GM18502 (cell line): ENCODE data around the gene LDOC1.
"Not testable (repeated sequence)": the region's sequence is repeated elsewhere in the genome, so short reads cannot be mapped to it uniquely, and the experiment has no call there.

Experiments used
- ATAC-seq: cut with Tn5 transposase; IDR thresholded peaks from one replicate; pipeline ENCODE4 v1.9.1; 2021; ENCODE audit warnings: mild to moderate bottlenecking; ENCODE audit not compliant: unreplicated experiment, poor library complexity

Gene LDOC1

GRCh38 chrX:141176586-141177451 lies at the start of gene LDOC1:
LDOC1 (minus strand) TSS chrX:141177129; CDS start chrX:141177021, 108 bp downstream.
- no peak for ATAC-seq

- no peak for ATAC-seq
Measured at GRCh38 chrX:141221611-141222010, 44.7 kb upstream of the LDOC1 start.

GRCh38 chrX:141220342-141221008 lies 43.5 kb upstream of the LDOC1 start:
- ATAC-seq, result no peak

GRCh38 chrX:141214196-141214595 lies 37.3 kb upstream of the LDOC1 start:
- ATAC-seq, result no peak

- ATAC-seq, result no peak
Measured at GRCh38 chrX:141201962-141202361, 25.0 kb upstream of the LDOC1 start.

- ATAC-seq, result not testable (repeated sequence)
Measured at GRCh38 chrX:141188573-141188972, 11.6 kb upstream of the LDOC1 start.

- no peak for ATAC-seq
Measured at GRCh38 chrX:141185366-141185765, 8.4 kb upstream of the LDOC1 start.

GRCh38 chrX:141183000-141183399 lies 6.1 kb upstream of the LDOC1 start:
- no peak for ATAC-seq

- no peak for ATAC-seq
Measured at GRCh38 chrX:141180851-141181250, 3.9 kb upstream of the LDOC1 start.

- ATAC-seq, result no peak
Measured at GRCh38 chrX:141175786-141176185, 1.1 kb downstream of the LDOC1 start.

- ATAC-seq, result no peak
Measured at GRCh38 chrX:141164406-141164805, 12.5 kb downstream of the LDOC1 start.

- no peak for ATAC-seq
Measured at GRCh38 chrX:141158084-141158483, 18.8 kb downstream of the LDOC1 start.

- not testable (repeated sequence) for ATAC-seq
Measured at GRCh38 chrX:141155231-141155630, 21.7 kb downstream of the LDOC1 start.

- ATAC-seq, result no peak
Measured at GRCh38 chrX:141142946-141143345, 34.0 kb downstream of the LDOC1 start.

- no peak for ATAC-seq
Measured at GRCh38 chrX:141133272-141133671, 43.7 kb downstream of the LDOC1 start.

- no peak for ATAC-seq
Measured at GRCh38 chrX:141127146-141127545, 49.8 kb downstream of the LDOC1 start.
